ENCODE measurements around the gene ANKRD11. TPM values are rescaled to one million over a fixed set of nuclear protein-coding genes. Genes with fewer than 3 reads are reported as not detected.

Gene ANKRD11
- total and polyA plus RNA-seq, 9 donors = 52.1 to 188 (median 109) TPM

- no peaks in the 10 kb centered on the region for H3K36me3 ChIP-seq
- WGBS, 3 donors = 76 to 84% (median 82%) methylated on average over 9 of the region's 9 CpGs
- DNase-seq = peak in 1 of 5 donors; percentile 17
- TF ChIP-seq CTCF (IDR thresholded peaks at IDR 0.05) (no peak), EP300 (IDR thresholded peaks at IDR 0.05) (no peak)
- no peaks in the 10 kb centered on the region for H3K9me3 ChIP-seq
- no peak overlapping the region for H3K4me3 ChIP-seq
- peaks cover 31% of the 10 kb centered on the region for H3K4me1 ChIP-seq (ENCODE audit: insufficient read depth)
- no peak overlapping the region for H3K27ac ChIP-seq
- H3K27me3 ChIP-seq = no peaks in the 10 kb centered on the region
- intact Hi-C loops (cut with DNase I) = no loop called here
Measured at GRCh38 chr16:89345642-89346150, 144.7 kb downstream of the ANKRD11 start.

GRCh38 chr16:89344846-89345611, 145.3 kb downstream of the ANKRD11 start:
- TF ChIP-seq POLR2A (IDR thresholded peaks at IDR 0.05) (no peak), CTCF (IDR thresholded peaks at IDR 0.05) (no peak), EP300 (IDR thresholded peaks at IDR 0.05) (no peak)
- Histone ChIP-seq H3K4me3 (no peak overlapping the region), H3K9me3 (no peaks in the 10 kb centered on the region), H3K27ac (no peak overlapping the region), H3K36me3 (no peaks in the 10 kb centered on the region), H3K27me3 (no peaks in the 10 kb centered on the region), H3K4me1 (ENCODE audit: insufficient read depth) (peaks cover 31% of the 10 kb centered on the region)
- 28 to 41% (median 32%) methylated on average over 20 of the region's 20 CpGs for WGBS, 3 donors
- DNase-seq = peak in 1 of 5 donors; percentile 39
- intact Hi-C loops (cut with DNase I) = no loop called here

- Histone ChIP-seq H3K27me3 (no peaks in the 10 kb centered on the region), H3K4me1 (ENCODE audit: insufficient read depth) (peaks cover 31% of the 10 kb centered on the region), H3K36me3 (no peaks in the 10 kb centered on the region), H3K27ac (no peak overlapping the region), H3K4me3 (no peak overlapping the region), H3K9me3 (no peaks in the 10 kb centered on the region)
- WGBS, 3 donors = 37 to 45% (median 40%) methylated on average over 15 of the region's 15 CpGs
- intact Hi-C loops (cut with DNase I) = no loop called here
- peak in 1 of 5 donors; percentile 43 for DNase-seq
- TF ChIP-seq CTCF (IDR thresholded peaks at IDR 0.05) = no peak
- no peak for TF ChIP-seq EP300 (IDR thresholded peaks at IDR 0.05)
- TF ChIP-seq POLR2A (IDR thresholded peaks at IDR 0.05) = no peak
Measured at GRCh38 chr16:89344458-89344834, 145.9 kb downstream of the ANKRD11 start.

- H3K4me3 ChIP-seq = no peak overlapping the region
- peaks cover 35% of the 10 kb centered on the region for H3K4me1 ChIP-seq (ENCODE audit: insufficient read depth)
- H3K27ac ChIP-seq = no peak overlapping the region
- DNase-seq = peak in 1 of 5 donors; percentile 38
- H3K27me3 ChIP-seq = no peaks in the 10 kb centered on the region
- 43 to 60% (median 49%) methylated on average over 36 of the region's 36 CpGs for WGBS, 3 donors
- intact Hi-C loops (cut with DNase I) = no loop called here
- no peaks in the 10 kb centered on the region for H3K9me3 ChIP-seq
- H3K36me3 ChIP-seq = no peaks in the 10 kb centered on the region
- TF ChIP-seq EP300 (IDR thresholded peaks at IDR 0.05) = no peak
- TF ChIP-seq POLR2A (IDR thresholded peaks at IDR 0.05) = no peak
- no peak for TF ChIP-seq CTCF (IDR thresholded peaks at IDR 0.05)
Measured at GRCh38 chr16:89343501-89344457, 146.6 kb downstream of the ANKRD11 start.
